ENCODE measurements around the gene ACADSB.

- TF ChIP-seq, protein P1, sequence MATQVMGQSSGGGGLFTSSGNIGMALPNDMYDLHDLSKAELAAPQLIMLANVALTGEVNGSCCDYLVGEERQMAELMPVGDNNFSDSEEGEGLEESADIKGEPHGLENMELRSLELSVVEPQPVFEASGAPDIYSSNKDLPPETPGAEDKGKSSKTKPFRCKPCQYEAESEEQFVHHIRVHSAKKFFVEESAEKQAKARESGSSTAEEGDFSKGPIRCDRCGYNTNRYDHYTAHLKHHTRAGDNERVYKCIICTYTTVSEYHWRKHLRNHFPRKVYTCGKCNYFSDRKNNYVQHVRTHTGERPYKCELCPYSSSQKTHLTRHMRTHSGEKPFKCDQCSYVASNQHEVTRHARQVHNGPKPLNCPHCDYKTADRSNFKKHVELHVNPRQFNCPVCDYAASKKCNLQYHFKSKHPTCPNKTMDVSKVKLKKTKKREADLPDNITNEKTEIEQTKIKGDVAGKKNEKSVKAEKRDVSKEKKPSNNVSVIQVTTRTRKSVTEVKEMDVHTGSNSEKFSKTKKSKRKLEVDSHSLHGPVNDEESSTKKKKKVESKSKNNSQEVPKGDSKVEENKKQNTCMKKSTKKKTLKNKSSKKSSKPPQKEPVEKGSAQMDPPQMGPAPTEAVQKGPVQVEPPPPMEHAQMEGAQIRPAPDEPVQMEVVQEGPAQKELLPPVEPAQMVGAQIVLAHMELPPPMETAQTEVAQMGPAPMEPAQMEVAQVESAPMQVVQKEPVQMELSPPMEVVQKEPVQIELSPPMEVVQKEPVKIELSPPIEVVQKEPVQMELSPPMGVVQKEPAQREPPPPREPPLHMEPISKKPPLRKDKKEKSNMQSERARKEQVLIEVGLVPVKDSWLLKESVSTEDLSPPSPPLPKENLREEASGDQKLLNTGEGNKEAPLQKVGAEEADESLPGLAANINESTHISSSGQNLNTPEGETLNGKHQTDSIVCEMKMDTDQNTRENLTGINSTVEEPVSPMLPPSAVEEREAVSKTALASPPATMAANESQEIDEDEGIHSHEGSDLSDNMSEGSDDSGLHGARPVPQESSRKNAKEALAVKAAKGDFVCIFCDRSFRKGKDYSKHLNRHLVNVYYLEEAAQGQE (IDR thresholded peaks at IDR 0.05; ENCODE audit: unreplicated experiment): no peak
- TF ChIP-seq EZH2phosphoT487 (IDR thresholded peaks at IDR 0.05; ENCODE audit: unreplicated experiment) (no peak), ZNF331 (CRISPR knock-in tag; IDR thresholded peaks at IDR 0.05; ENCODE audit: low read depth) (no peak)
Observed at GRCh38 chr10:123044391-123044790, 35.6 kb downstream of the ACADSB start.
